OCI-M1 (cell line): ENCODE measurements around the gene UBE2K.
"Not testable (repeated sequence)": the region's sequence is repeated elsewhere in the genome, so short reads cannot be mapped to it uniquely, and the experiment has no call there.

ENCODE experiments used
- DNase-seq: peaks from one replicate; lab custom pipeline; 2025; lab: John Stamatoyannopoulos, UW

The UBE2K gene, protein sequence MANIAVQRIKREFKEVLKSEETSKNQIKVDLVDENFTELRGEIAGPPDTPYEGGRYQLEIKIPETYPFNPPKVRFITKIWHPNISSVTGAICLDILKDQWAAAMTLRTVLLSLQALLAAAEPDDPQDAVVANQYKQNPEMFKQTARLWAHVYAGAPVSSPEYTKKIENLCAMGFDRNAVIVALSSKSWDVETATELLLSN

DNA sequence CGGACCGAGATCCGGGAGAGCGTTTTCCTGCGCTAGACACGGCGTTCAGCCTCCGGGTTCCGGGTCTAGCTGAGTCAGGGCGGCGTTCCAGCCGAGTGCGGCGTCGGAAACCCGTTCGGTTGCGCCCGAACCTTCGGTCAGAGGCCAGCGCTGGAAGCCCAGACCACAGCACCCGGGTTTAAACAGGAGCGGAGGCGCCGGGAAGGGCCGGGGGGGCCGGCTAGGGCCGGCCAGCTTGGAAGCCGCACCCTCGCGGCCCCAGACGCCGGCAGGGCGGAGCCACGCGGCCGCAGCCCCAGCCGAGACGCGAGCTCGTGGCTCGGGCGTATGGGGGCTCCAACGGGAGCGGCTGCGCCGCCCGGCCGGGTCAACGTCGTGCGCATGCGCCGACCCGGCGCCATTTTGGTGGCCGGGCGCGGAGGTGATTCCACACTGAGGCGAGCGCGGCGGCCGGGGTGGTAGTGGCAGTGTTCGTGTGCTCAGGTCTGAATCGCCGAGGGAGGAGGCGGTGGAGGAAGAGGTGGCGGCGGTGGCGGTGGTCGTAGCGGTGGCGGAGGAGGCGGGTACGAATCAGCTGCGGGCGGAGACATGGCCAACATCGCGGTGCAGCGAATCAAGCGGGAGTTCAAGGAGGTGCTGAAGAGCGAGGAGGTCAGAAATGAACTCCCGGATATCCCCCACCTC is at the start of gene UBE2K:
Gene UBE2K (plus strand): TSS at position 397 of the 684 bp plus-strand sequence. CDS start 192 bp downstream, at position 589.
- peak; percentile 94 for DNase-seq

DNA sequence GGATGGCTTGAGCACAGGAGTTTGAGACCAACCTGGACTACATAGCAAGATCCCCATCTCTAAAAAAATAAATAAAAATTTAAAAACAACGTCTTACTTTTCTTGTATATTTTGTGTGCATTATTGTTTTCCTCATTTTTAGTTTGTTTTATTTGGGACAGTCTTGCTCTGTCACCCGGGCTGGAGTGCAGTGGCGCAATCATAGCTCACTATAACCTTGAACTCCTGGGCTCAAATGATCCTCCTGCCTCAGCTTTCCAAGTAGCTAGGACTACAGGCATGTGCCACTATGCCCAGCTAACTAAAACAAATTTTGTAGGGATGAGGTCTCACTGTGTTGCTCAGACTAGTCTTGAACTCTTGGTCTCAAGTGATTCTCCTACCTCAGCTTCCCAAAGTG is 49.7 kb upstream of the UBE2K start:
- no peak for DNase-seq

GRCh38 chr4:39648827-39649558 is 48.9 kb upstream of the UBE2K start:
- no peak for DNase-seq

- DNase-seq = no peak
Measured at GRCh38 chr4:39649639-39650265, 48.2 kb upstream of the UBE2K start.

DNA sequence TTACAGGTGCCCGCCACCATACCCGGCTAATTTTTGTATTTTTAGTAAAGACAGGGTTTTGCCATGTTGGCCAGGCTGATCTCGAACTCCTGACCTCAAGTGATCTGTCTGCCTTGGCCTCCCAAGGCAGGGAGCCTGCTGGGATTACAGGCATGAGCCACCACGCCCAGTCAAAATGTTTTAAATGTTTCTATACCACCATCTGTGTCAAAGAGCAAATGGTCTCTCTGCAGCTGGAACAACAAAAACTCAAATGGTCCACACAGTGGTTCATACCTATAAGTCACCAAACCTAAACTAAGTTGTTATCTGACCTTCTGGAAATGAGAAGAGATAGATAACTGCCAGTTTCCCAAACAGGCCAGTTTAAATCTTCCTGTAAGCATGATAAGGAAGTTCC is 46.4 kb upstream of the UBE2K start:
- not testable (repeated sequence) for DNase-seq

DNA sequence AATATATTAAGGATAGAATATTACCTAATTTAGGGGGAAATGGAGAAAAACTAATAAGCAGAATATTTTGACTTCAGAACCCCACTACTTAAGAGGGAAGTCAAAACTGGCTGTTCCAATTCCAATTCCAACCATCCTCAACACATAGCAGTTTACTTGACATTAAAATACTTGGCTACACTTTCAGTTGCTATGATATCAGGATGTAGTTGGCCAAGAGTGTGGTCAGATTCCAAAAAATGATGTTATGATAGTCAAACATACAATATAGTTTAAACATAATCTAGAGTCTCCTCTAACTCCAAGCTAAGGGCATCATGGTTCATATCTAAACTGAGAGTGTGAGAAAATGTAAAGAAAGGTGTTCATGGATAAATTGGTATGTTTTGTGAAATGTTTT is 42.7 kb upstream of the UBE2K start:
- DNase-seq = no peak

GRCh38 chr4:39655876-39656275 is 42.1 kb upstream of the UBE2K start:
- no peak for DNase-seq

GRCh38 chr4:39656638-39657037 is 41.3 kb upstream of the UBE2K start:
- DNase-seq = not testable (repeated sequence)

GRCh38 chr4:39657465-39657864 is 40.5 kb upstream of the UBE2K start:
- DNase-seq = no peak

DNA sequence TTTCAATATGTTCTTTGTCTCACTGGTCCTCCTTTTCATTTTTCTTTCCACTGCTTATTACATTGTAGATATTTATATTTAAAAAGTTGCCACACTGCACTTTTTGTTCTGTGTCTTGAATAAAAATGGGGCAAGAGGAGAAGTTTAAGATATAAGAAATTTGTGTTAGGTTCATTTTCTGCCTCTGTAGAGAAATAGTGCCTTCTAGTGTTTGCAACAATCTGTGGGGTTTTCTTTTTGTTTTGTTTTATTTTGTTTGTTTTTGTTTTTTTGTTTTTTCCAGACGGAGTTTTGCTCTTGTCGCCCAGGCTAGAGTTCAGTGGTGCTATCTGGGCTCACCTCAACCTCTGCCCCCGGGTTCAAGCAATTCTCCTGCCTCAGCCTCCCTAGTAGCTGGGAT is 39.2 kb upstream of the UBE2K start:
- DNase-seq = peak; percentile 19

GRCh38 chr4:39660045-39660444 is 37.9 kb upstream of the UBE2K start:
- no peak for DNase-seq

- no peak for DNase-seq
Measured at GRCh38 chr4:39660757-39661156, 37.2 kb upstream of the UBE2K start.

DNA sequence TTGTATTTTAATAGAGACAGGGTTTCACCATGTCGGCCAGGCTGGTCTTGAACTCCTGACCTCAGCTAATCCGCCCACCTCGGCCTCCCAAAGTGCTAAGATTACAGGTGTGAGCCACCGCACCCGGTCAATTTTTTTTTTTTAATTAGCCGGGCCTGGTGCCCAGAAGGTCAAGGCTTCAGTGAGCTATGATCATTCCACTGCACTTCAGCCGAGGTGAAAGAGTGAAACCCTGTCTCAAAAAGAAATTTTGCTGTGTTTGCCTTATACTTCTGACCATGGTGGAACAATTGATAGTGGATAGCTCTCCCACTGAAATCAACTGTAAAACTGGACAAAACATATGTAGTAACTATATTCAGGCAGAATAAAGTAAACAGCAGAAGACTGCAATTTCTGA is 35.3 kb upstream of the UBE2K start:
- DNase-seq = no peak

DNA sequence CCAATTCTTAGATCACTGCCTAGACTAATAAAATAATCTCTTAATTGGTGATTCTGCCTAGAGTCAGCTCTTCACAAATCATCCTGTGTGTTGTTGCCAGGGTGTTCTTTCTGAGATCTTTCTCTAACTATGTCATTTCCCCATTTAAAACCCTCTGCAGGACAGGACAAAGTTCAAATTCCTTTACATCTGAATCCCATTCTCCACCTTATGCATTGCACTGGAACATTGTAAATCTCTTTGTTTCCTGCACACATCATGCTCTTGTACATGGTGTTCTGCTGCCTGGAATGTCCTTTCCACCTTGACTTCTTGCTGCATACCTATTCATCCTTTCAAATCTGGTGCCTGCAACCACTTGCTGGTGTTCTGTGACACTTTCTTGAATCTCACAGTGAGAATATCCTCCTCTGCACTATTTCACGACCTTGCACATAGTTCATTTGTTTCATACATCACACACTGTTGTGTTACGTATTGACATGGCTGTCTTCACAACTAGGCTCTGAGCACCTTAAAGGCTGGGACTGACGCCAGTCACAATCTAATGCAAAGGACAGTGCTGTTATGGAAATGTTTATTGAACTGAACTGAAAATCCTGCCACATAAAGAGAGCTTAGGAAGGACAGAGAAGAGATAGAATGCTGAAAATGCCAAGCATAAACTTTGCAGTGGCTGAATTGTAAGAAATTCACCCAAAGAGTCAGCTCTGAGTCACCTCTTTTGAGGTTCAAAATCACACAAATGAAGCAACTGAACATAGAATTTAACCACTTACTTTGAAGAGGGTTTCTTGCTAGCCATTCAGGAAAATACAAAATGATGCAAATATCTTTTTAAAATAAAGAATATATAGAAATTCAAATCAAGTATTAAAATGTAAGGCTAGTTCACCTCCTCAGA is 32.9 kb upstream of the UBE2K start:
- DNase-seq = no peak

DNA sequence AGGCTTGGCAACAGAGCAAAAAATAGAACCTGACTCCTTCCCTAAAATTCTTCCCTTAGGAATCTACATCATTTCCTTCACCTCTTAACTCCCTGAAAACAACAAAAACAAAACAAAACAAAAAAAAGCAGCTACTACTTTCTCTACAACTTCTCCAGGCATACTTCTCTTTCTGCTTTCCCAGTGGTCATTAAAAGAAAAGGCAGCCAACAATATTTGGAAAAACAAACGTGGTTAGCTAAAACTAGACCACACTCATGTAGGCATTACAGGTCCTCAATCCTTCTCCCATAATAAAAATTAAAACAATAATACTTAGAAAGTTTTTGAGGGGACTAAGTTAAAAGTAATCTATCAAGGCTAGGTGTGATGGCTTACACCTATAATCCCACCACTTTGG is 30.2 kb upstream of the UBE2K start:
- DNase-seq = no peak

DNA sequence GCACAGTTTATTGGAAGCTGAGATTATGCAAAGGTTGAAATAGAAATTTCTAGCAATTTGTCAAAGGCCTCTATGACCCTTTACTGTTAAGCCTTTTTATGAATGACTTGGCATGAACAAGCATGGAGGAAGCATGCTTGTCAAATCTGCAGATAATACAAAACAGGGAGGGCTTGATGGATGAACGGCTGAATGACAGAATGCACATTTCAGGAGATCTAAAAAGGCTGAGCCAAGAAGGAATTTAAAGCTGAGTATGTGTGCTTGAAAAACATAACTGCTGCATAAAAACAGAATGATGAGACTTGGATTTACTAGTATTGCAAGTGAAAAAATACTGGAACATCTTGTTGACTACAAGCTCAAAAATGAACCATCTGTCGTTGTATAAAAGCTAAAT is 29.0 kb upstream of the UBE2K start:
- DNase-seq = no peak

DNA sequence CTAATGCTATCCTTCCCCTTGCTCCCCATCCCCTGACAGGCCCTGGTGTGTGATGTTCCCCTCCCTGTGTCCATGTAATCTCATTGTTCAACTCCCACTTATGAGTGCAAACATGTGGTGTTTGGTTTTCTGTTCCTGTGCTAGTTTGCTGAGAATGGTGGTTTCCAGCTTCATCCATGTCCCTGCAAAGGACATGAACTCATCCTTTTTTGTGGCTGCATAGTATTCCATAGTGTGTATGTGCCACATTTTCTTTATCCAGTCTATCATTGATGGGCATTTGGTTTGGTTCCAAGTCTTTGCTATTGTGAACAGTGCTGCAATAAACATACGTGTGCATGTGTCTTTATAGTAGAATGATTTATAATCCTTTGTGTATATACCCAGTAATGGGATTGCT is 27.6 kb upstream of the UBE2K start:
- DNase-seq = not testable (repeated sequence)

- not testable (repeated sequence) for DNase-seq
Measured at GRCh38 chr4:39675681-39676080, 22.3 kb upstream of the UBE2K start.

DNA sequence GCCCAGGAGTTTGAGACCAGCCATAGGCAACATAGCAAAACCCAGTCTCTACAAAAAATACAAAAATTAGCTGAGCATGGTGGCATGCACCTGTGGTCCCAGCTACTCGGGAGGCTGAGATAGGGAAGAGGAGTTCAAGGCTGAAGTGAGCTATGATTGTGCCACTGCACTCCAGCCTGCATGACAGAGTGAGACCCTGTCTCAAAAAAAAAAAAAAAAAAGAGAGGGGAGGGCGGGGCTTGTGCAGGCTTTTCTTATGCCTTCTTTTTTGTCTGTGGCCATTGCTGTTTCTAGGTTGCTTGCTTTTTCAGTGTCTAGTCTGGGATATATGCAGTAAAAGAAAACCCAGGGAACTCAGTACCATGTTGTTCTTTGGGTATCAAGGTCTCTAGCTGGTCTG is 16.9 kb upstream of the UBE2K start:
- DNase-seq = not testable (repeated sequence)

GRCh38 chr4:39682138-39682537 is 15.8 kb upstream of the UBE2K start:
- peak; percentile 29 for DNase-seq

- no peak for DNase-seq
Measured at GRCh38 chr4:39685990-39686389, 11.9 kb upstream of the UBE2K start.

- peak; percentile 55 for DNase-seq
Measured at GRCh38 chr4:39687014-39687413, 10.9 kb upstream of the UBE2K start.
